D341Med (cell line): ENCODE data around the gene NAXD.
"Not testable (repeated sequence)": the region's sequence is repeated elsewhere in the genome, so short reads cannot be mapped to it uniquely, and the experiment has no call there.

ENCODE experiments used
- DNase-seq: peaks from one replicate; pipeline ENCODE4 v3.0.0; 2012; ENCODE audit warnings: low spot score

NAXD gene

DNA sequence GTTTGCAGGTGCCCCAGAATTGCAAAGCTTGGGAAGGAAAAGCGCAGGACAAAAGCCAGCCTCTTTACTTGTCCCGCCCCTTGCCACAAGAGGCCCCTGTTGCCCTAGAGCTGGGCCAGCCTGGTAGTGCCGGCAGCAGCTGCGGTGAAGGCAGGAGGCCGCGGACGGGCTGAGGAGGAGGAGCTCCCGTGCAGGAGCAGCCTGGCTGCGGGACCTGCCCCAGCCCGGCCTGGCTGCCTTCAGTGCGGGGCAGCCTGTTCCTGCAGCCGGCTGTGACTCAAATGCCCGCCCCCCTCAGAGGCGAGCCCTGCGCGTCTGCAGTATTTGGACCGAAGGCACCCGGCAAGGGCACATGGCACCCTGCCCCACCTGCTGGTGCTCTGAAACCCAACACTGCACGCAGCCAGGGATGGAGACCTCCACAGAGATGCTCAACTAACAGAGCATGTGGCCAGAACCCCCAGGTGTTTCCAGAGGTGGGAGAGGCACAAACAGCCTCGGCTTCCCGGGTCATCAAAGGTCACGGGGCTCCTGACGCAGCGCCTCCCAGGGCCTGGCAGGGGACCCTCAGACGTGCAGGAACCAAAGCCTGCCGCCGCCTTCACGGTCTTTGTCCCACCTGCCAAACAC is 29.7 kb downstream of the NAXD start:
- DNase-seq, result peak; percentile 57

DNA sequence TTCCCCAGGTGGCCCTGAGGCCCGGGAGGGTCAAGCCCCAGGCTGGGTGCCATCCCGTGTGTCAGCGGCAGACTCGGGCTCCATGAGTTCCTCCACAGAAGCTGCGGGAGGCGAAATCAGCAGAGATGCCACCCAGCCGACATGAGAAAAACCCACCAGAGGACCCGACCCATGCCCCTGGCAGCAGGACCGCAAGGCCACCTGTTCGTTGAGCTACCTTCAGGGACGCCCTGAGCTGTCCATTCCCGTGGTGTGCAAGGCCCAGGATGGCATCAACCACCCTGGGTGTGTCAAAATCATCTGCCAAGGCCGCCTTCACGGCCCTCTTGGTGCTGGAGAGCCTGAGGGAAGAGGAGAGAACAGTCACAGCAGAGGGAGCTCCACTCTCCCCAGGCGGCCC is 30.4 kb downstream of the NAXD start:
- DNase-seq, result no peak

DNA sequence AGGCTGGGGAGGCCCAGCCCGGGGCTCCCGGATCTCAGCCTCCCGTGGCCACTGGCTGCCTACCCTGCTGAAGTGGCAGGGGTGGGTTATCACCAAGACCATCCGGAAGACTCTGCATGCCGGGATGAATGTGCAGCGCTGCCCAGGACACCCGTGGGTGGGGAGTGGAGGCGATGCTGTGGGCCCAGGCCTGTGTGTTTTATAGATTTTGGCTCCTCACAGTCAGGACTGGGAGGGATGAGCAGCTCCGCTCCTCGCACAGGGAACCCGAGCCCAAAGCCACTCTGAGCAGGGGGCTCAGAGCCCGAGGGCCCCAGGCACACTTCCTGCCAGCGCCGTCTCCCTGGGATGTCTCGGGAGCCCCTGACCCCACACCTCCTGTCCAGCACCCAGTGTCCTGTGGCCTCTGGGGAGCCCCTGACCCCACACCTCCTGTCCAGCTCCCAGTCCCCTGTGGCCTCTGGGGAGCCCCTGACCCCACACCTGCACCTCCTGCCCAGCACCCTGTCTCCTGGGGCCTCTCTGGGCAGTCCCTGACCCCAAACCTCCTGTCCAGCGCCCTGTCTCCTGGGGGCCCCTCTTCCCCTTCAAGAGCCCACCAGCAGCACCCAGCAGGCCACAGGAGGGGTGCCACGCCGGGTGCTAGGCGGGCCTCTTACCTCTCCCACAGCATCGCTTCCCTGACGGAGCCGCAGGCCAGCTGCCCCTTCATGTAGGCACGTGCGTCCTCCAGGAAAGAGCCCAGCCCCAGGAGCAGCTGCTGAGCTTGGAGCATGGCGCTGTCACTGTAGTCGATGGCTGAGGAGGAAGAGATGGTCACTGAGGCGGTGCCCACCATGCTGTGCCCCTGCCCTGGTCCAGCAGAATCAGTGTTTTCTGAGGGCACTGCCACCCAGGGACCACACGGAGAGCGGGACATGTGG is 31.4 kb downstream of the NAXD start:
- DNase-seq, result no peak

DNA sequence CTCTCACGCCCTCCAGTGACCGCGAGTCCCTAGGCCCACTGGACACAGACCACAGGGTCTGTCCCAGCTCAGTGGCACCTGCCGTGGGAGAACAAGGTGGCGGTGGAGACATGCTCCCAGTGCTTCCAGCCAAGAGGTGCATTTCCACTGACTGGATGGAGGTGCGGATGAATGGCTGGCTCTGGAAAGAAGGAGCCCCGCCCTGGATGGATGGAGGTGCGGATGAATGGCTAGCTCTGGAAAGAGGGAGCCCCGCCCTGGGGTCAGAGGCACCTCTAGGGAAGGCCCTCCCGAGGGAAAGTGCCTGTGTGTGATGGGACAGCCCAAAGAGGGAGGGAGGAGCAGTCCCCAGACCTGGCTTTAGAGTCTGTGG is 32.0 kb downstream of the NAXD start:
- DNase-seq, result no peak

DNA sequence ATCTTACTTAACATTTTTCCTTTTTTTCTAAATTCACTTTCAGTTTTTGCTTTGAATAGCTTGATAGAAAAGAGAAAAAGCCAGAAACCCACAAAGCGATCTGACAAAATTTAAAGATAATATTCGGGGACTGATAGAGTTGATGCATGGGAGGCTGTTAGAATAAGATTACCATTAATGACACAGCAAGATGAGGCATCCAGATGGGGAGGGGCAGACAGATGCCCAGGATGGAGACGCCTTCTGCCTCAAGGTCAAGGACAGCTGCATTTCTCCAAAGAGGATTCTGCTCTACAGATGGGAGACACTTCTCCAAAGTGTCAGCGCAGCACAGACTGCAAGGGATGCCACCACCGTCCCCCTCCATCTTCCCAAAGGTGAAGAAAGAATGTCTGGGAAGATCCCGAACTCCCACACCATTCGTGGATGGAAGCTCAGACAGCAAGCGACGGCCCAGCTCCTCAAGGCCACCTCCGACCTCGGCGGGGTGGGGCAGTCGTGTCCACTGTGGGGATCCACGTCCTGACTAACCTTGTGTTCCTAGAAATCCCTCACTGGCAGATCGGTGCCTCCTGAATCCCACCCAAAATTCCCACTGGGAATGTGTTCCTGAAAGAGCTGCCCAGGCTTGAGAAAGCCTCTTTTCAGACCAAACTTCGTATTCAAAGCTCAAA is 32.9 kb downstream of the NAXD start:
- DNase-seq, result no peak

DNA sequence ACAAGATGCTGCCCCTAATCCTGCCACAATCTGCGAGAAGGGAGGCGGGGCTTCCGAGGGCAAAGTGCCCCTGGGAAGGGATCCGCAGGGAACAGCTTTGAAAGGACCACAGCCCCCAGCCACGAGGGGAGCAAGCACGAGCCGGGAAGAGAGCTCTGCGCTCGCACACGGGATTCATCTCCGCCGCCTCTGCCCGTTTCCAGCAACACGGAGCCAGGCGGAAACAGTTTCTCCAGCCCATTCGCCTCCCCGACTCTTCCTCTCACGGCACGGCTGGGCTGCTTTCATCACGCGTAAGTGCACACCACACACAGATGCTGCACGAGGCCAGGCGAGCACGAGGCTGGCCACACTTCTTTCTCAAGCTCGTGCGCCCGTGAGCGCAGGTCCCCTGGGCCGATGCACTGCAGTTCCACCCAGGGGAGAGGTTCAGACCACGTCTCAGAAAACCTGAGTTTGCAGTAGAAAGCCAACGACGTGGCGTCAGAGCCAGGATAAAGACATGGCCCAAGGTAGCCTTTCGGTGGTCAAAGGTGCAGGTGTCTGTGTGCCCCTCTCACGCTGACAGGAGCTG is 33.6 kb downstream of the NAXD start:
- DNase-seq, result no peak

DNA sequence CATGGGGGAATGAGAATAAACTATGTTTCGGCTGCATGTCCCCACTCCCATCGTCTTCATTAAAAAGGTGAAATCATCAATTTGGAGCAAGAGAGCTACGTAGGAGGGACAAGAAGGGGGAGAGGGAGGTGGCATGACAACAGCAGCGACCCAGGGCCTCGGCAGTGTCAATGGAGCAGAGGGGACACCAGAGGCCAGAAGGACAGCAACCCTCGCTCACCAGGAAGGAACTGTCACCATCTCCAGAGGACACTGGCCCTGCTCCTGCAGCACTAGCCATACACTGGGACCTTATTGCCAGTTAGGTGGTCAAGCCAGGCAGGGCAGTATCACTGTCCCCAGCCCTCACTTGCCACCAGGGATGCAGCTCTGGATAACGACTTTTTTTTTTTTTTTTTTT is 34.2 kb downstream of the NAXD start:
- DNase-seq, result no peak

DNA sequence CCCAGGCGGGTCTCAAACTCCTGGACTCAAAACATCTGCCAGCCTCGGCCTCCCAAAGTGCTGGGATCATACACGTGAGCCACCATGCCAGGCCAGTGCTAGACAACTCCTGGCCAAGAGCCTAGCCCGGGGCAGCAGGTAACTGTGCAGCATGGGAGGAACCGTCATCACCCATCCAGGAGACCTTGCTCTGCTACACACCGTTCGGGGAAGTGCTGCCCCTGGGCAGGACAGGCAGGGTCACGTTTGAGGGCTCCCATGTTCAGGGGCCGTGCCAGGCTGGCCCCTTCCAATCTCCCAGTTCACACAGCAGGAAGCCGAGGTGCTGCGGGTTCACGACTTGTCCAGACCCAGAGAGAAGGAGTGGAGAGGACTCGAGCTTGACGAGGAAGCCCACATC is 35.1 kb downstream of the NAXD start:
- no peak for DNase-seq

DNA sequence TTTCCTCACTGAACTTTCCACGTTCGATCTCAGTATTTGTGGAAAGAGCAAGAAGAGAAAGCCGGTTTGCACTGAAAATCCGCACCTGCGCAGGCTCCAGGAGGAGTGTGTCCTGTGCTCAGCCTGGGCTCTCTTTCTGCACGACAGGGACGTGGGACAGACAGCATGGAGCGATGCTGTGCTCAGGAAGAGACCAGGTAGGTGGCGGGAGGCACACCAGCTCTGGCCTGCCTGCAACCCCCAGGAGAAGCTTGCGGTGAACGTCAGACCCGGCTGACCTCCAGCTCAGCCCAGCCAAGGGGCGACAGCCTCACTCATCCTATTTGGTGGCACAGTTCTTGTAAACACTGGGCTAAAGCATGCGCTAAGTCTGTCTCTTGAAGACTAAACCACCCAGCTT is 35.9 kb downstream of the NAXD start:
- no peak for DNase-seq

DNA sequence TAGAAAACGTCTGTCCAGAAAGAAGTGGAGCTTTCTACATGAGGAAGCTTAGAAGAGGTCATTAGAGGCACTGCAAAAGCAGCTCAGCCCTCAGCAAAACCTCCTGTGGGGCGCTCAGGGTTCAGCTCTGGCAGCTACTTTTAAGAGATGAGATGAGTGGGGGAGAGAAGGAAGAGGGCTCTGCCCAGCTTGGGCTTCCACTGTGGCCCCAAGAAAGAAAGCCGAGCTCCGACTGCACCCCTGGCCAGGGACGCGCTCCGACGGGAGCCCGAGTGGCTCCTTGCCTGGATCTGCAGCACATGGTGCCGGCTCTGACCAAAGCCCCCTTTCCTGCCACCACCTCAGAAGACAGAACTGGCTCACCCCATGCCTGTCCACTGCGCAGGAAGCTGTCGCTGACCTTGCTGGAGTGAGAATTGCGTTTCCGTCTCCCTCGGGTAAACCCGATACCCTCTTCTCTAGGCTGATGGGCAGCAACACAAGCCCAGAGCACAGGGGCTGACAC is 36.4 kb downstream of the NAXD start:
- DNase-seq, result no peak

DNA sequence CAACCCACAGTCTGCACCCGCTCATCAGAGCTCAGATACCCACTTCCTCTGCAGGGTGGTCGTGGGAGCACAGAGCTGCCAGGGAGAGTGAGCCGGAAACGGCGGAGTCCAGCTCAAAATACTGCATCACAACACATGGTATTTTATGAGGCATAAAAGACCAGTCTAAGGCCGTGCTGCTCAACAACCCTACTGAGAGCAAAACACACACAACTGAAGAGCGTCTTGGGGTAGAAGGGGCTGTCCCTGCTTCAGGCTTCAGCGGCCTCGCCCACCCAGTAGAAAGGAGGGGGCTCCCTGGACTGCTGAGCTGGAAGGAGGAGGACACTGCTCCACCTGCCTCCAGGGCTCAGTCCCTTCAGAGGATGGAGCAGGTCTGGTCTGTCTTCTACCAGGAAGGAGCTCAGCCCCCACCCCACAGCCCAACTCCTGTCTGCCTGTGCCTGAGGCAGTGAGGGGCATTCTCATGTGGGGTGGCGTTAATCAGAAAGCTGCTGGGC is 36.9 kb downstream of the NAXD start:
- DNase-seq, result no peak

DNA sequence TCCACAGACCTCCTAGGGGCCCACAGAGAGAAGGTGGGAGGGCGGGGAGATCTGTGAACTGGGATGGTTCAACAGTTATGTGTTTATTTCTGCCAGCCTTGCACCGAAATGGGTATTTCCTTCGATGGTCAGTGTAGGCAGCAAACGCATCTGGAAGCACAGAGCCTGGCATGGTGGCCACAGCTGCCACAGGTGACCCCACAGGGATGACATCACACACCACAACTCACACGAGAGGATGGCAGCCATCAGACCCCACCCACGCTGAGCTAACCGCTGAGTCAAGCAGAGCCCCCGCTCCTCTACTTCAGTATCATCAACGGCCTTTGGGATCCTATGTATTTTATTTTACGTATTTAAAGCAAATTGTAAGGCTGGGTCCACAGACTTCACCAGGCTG is 37.4 kb downstream of the NAXD start:
- DNase-seq, result no peak

DNA sequence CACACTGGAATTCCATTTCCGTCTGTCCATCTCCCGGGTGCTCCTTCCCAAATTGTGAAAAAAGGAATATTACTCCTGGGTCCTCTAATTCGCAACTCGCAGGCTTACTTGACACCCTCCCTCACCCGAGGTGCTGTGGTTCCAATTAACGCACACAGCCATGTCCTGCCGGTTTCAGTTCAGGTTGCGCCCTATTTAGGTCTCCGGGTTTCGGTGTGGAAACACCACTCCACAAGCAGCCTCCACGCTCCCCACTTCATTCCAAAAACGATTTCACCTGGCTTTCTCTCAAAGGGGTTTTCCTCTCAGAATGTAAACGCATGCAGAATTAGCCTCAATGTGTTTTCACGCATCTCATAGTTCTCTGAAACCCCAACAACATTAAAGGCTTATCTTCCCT is 37.9 kb downstream of the NAXD start:
- no peak for DNase-seq

DNA sequence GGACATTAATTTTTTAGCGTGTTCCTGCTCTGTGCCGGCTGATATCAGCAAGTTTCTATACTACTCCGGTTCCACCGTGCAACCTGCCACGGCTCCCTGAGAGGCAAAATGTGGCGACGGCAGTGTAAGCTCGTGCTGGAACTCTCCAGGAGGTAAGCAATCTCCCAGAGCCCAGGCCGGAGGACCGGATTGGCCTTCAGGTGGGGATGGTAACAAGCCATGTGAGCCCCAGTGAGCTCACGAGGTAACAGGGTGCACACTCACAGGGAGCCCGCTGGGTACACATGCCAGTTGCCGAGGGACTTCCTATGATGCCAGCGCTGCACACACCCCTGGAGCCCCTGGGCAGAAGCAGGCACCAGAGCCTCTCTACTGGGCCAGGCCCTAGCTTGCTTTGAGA is 38.5 kb downstream of the NAXD start:
- no peak for DNase-seq

DNA sequence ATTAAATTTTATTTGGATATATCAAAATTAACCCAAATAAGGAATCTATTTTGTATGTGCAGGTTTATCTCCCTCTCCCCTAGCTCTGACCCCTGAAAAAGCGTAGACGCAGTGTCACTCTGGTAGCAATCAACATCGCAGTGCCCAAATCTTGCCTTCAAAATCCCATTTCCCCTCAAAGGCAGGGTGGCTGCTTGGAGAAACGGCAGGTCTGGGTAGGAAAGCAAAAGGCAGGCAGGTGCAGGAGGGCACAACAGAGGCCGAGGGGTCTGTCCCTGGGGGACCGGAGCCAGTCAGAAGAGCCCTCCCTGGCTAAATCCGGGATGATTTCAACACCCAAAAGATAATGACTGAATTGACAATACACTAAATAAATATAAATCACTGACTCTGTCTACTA is 41.9 kb downstream of the NAXD start:
- no peak for DNase-seq

DNA sequence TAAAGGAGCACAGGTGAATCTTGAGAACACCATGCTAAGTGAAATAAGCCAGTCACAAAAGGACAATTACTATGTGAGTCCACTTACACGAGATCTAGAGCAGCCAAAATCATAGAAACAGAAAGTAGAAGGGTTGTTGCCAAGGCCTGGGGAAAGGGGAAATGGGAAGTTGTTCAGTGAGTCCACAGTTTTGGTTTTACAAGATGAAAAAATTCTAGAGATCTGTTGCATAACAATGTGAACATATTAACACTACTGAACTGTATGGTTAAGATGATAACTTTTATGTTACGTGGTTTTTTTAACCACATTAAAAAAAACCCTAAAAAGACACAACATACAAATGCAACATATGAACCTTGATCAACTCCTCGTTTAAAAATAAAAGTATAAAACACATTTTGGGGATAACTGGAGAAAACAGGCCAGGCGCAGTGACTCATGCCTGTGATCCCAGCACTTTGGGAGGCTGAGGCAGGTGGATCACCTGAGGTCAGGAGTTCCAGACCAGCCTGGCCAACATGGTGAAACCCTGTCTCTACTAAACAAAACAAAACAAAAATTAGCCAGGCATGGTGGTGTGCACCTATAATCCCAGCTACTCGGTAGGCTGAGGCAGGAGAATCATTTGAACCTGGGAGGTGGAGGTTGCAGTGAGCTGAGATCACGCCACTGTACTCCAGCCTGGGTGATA is 43.0 kb downstream of the NAXD start:
- not testable (repeated sequence) for DNase-seq

DNA sequence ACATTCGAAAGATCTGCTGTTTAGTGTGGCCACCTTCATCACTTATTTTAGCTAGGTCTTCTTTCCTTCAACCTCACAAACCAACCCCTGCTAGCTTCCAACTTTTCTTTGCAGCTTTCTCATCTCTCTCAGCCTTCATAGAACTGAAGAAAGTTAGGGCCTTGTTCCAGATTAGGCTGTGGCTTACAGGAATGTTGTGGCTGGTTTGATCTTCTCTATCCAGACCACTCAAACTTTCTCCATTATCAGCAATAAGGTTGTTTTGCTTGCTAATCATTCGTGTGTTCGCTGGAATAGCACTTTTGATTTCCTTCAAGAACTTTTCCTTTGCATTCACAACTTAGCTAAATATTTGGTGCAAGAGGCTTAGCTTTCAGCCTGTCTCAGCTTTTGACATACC is 45.9 kb downstream of the NAXD start:
- no peak for DNase-seq

DNA sequence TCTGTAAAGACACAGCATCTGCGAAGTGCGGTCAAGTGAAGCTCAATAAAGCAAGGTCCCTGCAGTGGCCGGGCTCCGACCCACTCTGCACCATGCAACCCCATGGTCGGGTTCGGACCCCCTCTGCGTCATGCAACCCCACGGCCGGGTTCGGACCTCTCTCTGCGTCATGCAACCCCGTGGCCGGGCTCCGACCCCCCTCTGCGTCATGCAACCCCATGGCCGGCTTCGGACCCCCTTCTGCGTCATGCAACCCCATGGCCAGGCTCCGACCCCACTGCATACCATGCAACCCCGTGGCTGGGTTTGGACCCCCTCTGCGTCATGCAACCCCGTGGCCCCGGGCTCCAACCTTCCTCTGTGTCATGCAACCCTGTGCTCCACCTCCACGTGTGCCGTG is 46.7 kb downstream of the NAXD start:
- DNase-seq, result no peak

DNA sequence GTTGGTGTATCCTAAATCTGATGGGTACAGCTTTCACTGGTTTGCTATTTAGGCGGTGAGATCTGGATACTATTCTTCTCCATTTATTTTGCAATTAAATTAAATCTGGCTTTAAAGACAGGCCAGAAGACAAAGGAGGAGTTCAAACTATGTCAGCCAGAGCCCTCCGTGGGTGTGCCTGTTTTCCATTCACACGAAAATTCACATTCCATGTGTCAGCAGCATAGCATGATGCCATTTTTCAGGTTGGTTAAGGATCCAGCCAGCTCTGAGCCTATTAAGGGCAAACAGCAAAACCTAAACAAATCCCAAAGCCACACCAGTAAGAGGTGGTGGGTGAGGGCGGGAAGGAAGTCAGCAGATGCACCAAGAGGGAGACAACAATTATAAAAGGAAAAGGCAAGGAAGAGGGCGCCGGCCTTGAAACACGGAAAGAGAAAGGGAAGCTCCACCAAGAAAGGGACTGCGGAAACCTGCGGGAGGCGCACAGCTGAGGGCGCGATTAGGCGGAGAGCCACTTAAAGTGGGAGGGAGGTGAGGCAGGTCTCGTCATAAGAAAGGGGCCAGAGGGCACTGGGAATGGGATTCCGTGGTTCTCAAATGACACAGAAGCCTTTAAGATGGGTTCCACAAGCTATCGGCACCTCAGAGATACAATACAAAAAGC is 47.6 kb downstream of the NAXD start:
- no peak for DNase-seq

DNA sequence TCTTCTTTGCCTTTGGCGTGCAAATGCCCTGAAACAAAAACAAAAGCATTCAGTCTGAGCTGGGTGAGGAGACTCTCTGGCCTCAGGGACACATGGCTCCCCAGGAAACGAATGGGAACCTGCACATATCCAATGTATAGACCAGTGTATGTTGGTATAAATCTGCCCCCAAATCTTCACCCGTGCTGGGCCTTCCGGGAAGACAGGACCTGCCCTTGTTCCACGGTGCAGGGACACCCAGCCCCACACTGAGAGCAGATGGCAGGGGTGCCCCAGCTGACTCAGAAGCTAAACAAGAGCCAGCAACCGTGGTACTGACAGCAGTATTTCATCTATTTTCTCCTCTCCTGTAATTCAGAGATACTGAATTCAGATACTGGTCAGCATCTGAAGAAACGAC is 48.1 kb downstream of the NAXD start:
- DNase-seq, result no peak

DNA sequence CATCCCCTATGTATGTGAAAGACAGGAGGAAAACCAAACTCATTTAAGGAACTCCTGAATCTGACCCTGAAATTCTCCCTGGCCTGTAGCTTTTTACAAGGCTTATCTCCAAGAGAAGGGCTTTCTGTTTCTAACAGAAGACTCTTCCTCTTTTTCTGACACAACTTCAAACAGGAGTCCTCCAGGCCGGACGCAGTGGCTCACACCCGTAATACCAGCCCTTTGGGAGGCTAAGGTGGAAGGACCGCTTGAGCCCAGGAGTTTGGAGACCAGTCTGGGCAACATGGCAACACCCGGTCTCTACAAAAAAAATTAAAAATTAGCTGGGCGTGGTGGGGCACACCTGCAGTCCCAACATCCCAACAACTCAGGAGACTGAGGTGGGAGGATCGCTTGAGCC is 48.7 kb downstream of the NAXD start:
- DNase-seq, result no peak
